Measurements from ENCODE around the gene TTF1.

Gene TTF1

GRCh38 chr9:132411091-132411508 is 4.5 kb upstream of the TTF1 start:
- peaks cover 14% of the 10 kb centered on the region for H3K4me1 ChIP-seq (ENCODE audit: control insufficient read depth, insufficient read depth, low read length)

GRCh38 chr9:132410642-132411041 is 4.0 kb upstream of the TTF1 start:
- Histone ChIP-seq H3K9ac (ENCODE audit: low read depth, low read length) (no peak overlapping the region), H3K27me3 (ENCODE audit: control insufficient read depth, insufficient read depth, low read length) (peaks cover 50% of the 10 kb centered on the region), H3K4me1 (ENCODE audit: control insufficient read depth, insufficient read depth, low read length) (peaks cover 16% of the 10 kb centered on the region), H3K4me2 (ENCODE audit: low read length) (peak overlapping the region; percentile 87), H3K36me3 (ENCODE audit: insufficient read depth, low read length) (no peaks in the 10 kb centered on the region), H3K4me3 (ENCODE audit: low read length) (peak overlapping the region; percentile 73), H3K9me3 (replicated peaks; ENCODE audit: low read length) (no peaks in the 10 kb centered on the region)

More at GRCh38 chr9:132411091-132411508, 4.5 kb upstream of the TTF1 start:
- peaks cover 55% of the 10 kb centered on the region for H3K27me3 ChIP-seq (ENCODE audit: control insufficient read depth, insufficient read depth, low read length)
- H3K36me3 ChIP-seq (ENCODE audit: insufficient read depth, low read length) = no peaks in the 10 kb centered on the region
- no peak overlapping the region for H3K4me3 ChIP-seq (ENCODE audit: low read length)
- H3K9ac ChIP-seq (ENCODE audit: low read depth, low read length) = no peak overlapping the region
- no peaks in the 10 kb centered on the region for H3K9me3 ChIP-seq (replicated peaks; ENCODE audit: low read length)
- H3K4me2 ChIP-seq (ENCODE audit: low read length) = peak overlapping the region; percentile 87

- peak within 1 kb of the TSS; percentile 73 for H3K4me3 ChIP-seq (ENCODE audit: low read length)
- H3K27me3 ChIP-seq (ENCODE audit: control insufficient read depth, insufficient read depth, low read length) = peaks cover 44% of the 10 kb centered on the region
- no peaks in the 10 kb centered on the region for H3K36me3 ChIP-seq (ENCODE audit: insufficient read depth, low read length)
- no peaks in the 10 kb centered on the region for H3K9me3 ChIP-seq (replicated peaks; ENCODE audit: low read length)
- H3K4me2 ChIP-seq (ENCODE audit: low read length) = peak within 1 kb of the TSS; percentile 87
- peak within 1 kb of the TSS; percentile 82 for H3K9ac ChIP-seq (ENCODE audit: low read depth, low read length)
- H3K4me1 ChIP-seq (ENCODE audit: control insufficient read depth, insufficient read depth, low read length) = peaks cover 20% of the 10 kb centered on the region
Observed at GRCh38 chr9:132409828-132410528, 3.3 kb upstream of the TTF1 start, which contains the start of gene CFAP77. Gene CFAP77, plus strand, starts transcription at chr9:132410211. Its CDS starts 61 bp downstream, at chr9:132410272.

GRCh38 chr9:132408521-132408920 is 1.9 kb upstream of the TTF1 start:
- H3K9me3 ChIP-seq (replicated peaks; ENCODE audit: low read length) = no peaks in the 10 kb centered on the region
- no peaks in the 10 kb centered on the region for H3K36me3 ChIP-seq (ENCODE audit: insufficient read depth, low read length)
- peaks cover 20% of the 10 kb centered on the region for H3K4me1 ChIP-seq (ENCODE audit: control insufficient read depth, insufficient read depth, low read length)
- H3K4me3 ChIP-seq (ENCODE audit: low read length) = no peak overlapping the region
- peaks cover 29% of the 10 kb centered on the region for H3K27me3 ChIP-seq (ENCODE audit: control insufficient read depth, insufficient read depth, low read length)
- H3K9ac ChIP-seq (ENCODE audit: low read depth, low read length) = no peak overlapping the region
- H3K4me2 ChIP-seq (ENCODE audit: low read length) = no peak overlapping the region

- Histone ChIP-seq H3K4me3 (ENCODE audit: low read length) (peak overlapping the region; percentile 83), H3K9ac (ENCODE audit: low read depth, low read length) (no peak overlapping the region), H3K27me3 (ENCODE audit: control insufficient read depth, insufficient read depth, low read length) (peaks cover 20% of the 10 kb centered on the region), H3K9me3 (replicated peaks; ENCODE audit: low read length) (no peaks in the 10 kb centered on the region), H3K4me2 (ENCODE audit: low read length) (peak overlapping the region; percentile 88), H3K36me3 (ENCODE audit: insufficient read depth, low read length) (peaks cover 2% of the 10 kb centered on the region), H3K4me1 (ENCODE audit: control insufficient read depth, insufficient read depth, low read length) (peaks cover 20% of the 10 kb centered on the region)
Observed at GRCh38 chr9:132407196-132407595, 556 bp upstream of the TTF1 start.

- Histone ChIP-seq H3K36me3 (ENCODE audit: insufficient read depth, low read length) (peaks cover 9% of the 10 kb centered on the region), H3K4me3 (ENCODE audit: low read length) (no peak overlapping the region), H3K4me2 (ENCODE audit: low read length) (peak overlapping the region; percentile 0), H3K4me1 (ENCODE audit: control insufficient read depth, insufficient read depth, low read length) (peaks cover 11% of the 10 kb centered on the region), H3K9ac (ENCODE audit: low read depth, low read length) (no peak overlapping the region), H3K9me3 (replicated peaks; ENCODE audit: low read length) (no peaks in the 10 kb centered on the region), H3K27me3 (ENCODE audit: control insufficient read depth, insufficient read depth, low read length) (no peaks in the 10 kb centered on the region)
Observed at GRCh38 chr9:132404228-132404881, 2.3 kb downstream of the TTF1 start.

GRCh38 chr9:132401824-132402223 is 4.8 kb downstream of the TTF1 start:
- no peaks in the 10 kb centered on the region for H3K27me3 ChIP-seq (ENCODE audit: control insufficient read depth, insufficient read depth, low read length)
- no peak overlapping the region for H3K9ac ChIP-seq (ENCODE audit: low read depth, low read length)
- H3K4me2 ChIP-seq (ENCODE audit: low read length) = no peak overlapping the region
- peaks cover 16% of the 10 kb centered on the region for H3K36me3 ChIP-seq (ENCODE audit: insufficient read depth, low read length)
- H3K4me1 ChIP-seq (ENCODE audit: control insufficient read depth, insufficient read depth, low read length) = peaks cover 7% of the 10 kb centered on the region
- no peak overlapping the region for H3K4me3 ChIP-seq (ENCODE audit: low read length)
- H3K9me3 ChIP-seq (replicated peaks; ENCODE audit: low read length) = no peaks in the 10 kb centered on the region

- Histone ChIP-seq H3K9ac (ENCODE audit: low read depth, low read length) (no peak overlapping the region), H3K4me2 (ENCODE audit: low read length) (no peak overlapping the region), H3K4me3 (ENCODE audit: low read length) (no peak overlapping the region), H3K9me3 (replicated peaks; ENCODE audit: low read length) (no peaks in the 10 kb centered on the region), H3K36me3 (ENCODE audit: insufficient read depth, low read length) (peaks cover 53% of the 10 kb centered on the region), H3K27me3 (ENCODE audit: control insufficient read depth, insufficient read depth, low read length) (no peaks in the 10 kb centered on the region), H3K4me1 (ENCODE audit: control insufficient read depth, insufficient read depth, low read length) (no peaks in the 10 kb centered on the region)
Observed at GRCh38 chr9:132395560-132395959, 11.1 kb downstream of the TTF1 start.

GRCh38 chr9:132391449-132391848 is 15.2 kb downstream of the TTF1 start:
- H3K36me3 ChIP-seq (ENCODE audit: insufficient read depth, low read length) = peaks cover 67% of the 10 kb centered on the region

GRCh38 chr9:132390966-132391365 is 15.7 kb downstream of the TTF1 start:
- no peaks in the 10 kb centered on the region for H3K4me1 ChIP-seq (ENCODE audit: control insufficient read depth, insufficient read depth, low read length)
- H3K27me3 ChIP-seq (ENCODE audit: control insufficient read depth, insufficient read depth, low read length) = no peaks in the 10 kb centered on the region
- H3K9ac ChIP-seq (ENCODE audit: low read depth, low read length) = no peak overlapping the region
- no peak overlapping the region for H3K4me3 ChIP-seq (ENCODE audit: low read length)
- H3K36me3 ChIP-seq (ENCODE audit: insufficient read depth, low read length) = peaks cover 67% of the 10 kb centered on the region
- H3K9me3 ChIP-seq (replicated peaks; ENCODE audit: low read length) = no peaks in the 10 kb centered on the region
- H3K4me2 ChIP-seq (ENCODE audit: low read length) = no peak overlapping the region

More at GRCh38 chr9:132391449-132391848, 15.2 kb downstream of the TTF1 start:
- Histone ChIP-seq H3K4me1 (ENCODE audit: control insufficient read depth, insufficient read depth, low read length) (no peaks in the 10 kb centered on the region), H3K9ac (ENCODE audit: low read depth, low read length) (no peak overlapping the region), H3K4me3 (ENCODE audit: low read length) (no peak overlapping the region), H3K9me3 (replicated peaks; ENCODE audit: low read length) (no peaks in the 10 kb centered on the region), H3K27me3 (ENCODE audit: control insufficient read depth, insufficient read depth, low read length) (no peaks in the 10 kb centered on the region), H3K4me2 (ENCODE audit: low read length) (no peak overlapping the region)

GRCh38 chr9:132387133-132387532 is 19.5 kb downstream of the TTF1 start:
- Histone ChIP-seq H3K9ac (ENCODE audit: low read depth, low read length) (no peak overlapping the region), H3K9me3 (replicated peaks; ENCODE audit: low read length) (no peaks in the 10 kb centered on the region), H3K4me3 (ENCODE audit: low read length) (no peak overlapping the region), H3K36me3 (ENCODE audit: insufficient read depth, low read length) (peaks cover 64% of the 10 kb centered on the region), H3K4me2 (ENCODE audit: low read length) (no peak overlapping the region), H3K27me3 (ENCODE audit: control insufficient read depth, insufficient read depth, low read length) (no peaks in the 10 kb centered on the region), H3K4me1 (ENCODE audit: control insufficient read depth, insufficient read depth, low read length) (no peaks in the 10 kb centered on the region)

Data from skeletal muscle satellite cell (primary cell).